Measurements from ENCODE around the gene STARD8.
"Not testable (repeated sequence)": the region's sequence is repeated elsewhere in the genome, so short reads cannot be mapped to it uniquely, and the experiment has no call there.

STARD8 gene

DNA sequence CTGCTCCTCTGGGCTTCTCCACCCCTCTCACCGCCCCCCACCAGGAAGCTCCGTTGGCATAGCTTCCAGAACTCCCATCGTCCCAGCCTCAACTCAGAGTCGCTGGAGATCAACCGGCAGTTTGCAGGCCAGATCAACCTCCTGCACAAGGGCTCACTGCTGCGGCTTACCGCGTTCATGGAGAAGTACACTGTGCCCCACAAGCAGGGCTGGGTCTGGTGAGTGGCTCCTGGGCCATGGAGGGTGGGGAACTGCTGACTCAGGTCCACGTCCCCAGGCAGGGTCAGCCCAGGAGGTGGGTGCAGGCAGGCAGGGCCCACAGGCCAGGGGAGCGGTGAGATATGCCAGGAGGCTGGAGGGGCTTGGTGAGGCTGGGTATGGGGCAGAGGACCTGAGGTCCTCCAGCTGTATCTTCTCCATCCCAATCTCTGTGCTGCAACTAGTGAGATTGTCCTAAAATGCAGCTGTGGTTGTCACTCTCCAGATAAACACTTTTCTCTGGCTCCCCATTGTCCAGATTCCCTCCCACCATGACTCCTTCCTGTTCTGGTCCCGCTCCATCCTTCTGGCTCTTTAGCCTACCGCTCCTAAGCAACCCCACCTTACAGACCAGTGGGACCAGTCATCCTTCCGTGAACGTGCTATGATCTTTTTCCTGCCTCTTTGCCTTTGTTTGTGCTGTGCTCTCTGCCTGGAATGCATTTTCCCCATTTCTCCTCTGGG, 71.9 kb downstream of the STARD8 start:
- no peak for DNase-seq

DNA sequence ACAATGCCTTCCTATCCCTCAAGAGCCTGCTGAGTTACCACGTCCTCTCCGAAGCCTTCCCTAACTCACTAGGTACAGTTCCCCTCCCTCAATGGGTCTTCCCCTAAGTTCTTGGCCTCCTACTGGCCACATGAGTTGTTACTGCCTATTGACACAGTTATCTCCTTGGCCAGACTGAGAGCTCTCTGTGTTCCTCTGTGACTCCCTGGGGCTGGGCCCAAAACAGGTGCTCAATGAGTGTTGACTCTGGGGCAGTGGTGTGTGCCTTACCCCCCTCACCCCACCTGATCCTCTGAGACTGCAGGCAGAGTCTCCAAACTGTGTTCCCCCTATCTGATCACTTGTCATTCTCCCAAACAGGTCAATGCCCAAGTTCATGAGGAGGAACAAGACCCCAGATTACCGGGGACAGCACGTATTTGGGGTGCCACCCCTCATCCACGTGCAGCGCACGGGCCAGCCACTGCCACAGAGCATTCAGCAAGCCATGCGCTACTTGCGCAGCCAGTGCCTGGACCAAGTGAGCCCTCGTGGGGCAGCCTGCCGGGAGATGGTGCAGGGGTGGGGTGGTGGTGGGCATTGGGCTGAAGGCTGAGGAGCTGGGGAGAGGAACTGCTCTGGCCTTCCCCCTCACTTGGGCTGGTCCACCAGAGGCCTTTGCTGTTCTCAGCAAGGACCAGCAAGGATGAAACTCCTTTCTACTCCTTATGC, 72.6 kb downstream of the STARD8 start:
- no peak for DNase-seq

DNA sequence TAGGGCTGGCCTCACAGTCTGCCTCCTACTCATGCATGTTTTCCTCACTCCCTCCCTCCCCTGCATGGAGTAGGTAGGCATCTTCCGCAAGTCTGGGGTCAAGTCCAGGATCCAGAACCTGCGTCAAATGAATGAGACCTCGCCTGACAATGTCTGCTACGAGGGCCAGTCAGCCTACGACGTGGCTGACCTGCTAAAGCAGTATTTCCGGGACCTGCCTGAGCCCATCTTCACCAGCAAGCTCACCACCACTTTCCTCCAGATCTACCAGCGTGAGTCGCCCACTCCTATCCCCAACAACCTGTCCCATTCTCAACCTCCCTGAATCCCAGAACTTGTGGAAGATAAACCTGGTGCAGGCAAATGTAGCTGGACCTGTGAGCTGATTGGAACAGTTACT, 73.4 kb downstream of the STARD8 start:
- no peak for DNase-seq

DNA sequence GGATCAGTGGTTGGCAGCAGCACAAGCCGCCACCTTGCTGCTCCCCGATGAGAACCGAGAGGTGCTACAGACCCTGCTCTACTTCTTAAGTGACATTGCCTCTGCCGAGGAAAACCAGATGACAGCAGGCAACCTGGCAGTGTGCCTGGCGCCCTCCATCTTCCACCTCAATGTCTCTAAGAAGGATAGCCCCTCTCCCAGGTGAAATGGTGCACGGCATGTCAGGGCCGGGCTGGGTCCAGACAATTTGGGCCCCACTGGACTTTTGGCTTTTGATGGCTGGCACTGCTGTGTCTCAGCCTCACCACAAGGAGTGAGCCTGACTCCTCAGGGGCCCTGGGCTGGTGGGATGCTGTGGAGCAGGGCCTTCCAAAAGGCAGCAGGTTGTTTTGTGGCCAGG, 74.1 kb downstream of the STARD8 start:
- DNase-seq: no peak

DNA sequence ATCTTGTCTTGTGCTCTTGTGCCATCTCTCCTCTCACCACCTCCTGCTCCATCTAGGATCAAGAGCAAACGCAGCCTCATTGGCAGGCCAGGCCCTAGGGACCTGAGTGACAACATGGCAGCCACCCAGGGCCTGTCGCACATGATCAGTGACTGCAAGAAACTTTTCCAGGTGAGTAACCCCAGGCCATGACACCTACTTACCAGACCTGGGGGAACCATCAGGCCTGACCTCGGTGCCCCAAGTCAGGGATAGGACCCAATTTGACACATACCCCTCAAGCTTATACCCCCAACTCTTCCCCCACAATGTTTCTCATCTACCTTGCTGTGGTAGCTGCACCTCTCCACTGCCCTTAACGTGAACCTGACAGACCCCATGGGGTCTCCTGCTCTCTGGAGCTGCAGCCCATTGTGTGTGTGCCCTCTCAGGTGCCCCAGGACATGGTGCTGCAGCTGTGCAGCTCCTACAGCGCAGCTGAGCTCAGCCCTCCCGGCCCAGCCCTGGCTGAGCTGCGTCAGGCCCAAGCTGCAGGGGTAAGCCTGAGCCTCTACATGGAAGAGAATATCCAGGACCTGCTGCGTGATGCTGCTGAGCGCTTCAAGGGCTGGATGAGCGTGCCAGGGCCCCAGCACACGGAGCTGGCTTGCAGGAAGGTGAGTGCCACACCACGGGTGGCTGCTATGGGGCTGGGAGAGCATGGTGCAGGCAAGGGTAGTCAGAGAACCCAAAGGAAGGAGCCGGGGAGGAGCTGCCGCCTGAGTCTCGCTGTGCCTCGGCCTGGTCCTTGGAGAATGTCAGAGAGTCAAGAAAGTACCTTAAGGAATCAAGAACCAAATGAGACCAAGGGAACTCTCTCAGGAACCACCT, 74.8 kb downstream of the STARD8 start:
- DNase-seq: no peak

DNA sequence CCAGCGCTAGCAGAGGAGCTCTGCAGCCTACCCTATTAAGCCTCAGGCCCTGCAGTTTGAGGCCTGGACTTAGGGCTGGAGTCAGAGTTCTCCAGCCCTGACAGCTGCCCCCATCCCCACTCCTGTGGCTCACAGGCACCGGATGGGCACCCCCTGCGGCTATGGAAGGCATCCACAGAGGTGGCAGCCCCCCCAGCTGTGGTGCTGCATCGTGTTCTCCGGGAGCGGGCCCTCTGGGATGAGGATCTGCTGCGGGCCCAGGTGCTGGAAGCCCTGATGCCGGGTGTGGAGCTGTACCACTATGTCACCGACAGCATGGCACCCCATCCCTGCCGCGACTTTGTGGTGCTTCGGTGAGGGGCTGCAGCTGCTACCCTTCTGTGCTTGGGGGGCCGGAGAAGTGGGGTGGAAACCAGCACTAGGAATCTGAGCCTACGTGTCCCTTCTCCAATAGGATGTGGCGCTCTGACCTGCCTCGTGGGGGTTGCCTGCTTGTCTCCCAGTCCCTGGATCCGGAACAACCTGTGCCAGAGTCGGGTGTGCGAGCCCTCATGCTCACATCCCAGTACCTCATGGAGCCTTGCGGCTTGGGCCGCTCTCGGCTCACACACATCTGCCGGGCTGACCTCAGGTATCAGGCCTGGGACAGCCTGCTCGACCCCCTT, 76.2 kb downstream of the STARD8 start:
- no peak for DNase-seq

DNA sequence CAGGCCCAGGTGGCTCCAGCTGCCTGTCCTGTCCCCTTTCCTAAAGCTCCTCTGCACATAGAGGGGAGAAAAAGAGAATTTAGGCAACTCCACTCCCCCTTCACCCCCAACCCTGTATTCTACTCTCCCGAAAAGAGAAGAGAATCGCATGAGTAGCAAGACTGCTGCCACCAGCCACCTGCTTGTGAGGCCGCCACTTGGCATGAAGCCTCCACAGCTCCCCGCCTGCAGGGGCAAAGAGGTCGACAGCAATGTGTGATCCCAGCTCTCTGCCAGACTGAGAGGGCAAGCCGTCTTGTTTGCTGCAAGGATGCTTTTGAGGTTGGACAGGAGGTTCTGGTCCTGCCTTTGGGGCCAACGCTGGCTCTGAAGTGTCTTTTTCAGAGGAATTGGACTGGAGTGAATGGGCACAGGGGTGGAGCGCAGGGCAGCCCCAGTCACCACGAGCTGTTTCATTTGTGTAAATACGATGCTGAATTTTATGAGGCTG, 77.1 kb downstream of the STARD8 start:
- DNase-seq: no peak

DNA sequence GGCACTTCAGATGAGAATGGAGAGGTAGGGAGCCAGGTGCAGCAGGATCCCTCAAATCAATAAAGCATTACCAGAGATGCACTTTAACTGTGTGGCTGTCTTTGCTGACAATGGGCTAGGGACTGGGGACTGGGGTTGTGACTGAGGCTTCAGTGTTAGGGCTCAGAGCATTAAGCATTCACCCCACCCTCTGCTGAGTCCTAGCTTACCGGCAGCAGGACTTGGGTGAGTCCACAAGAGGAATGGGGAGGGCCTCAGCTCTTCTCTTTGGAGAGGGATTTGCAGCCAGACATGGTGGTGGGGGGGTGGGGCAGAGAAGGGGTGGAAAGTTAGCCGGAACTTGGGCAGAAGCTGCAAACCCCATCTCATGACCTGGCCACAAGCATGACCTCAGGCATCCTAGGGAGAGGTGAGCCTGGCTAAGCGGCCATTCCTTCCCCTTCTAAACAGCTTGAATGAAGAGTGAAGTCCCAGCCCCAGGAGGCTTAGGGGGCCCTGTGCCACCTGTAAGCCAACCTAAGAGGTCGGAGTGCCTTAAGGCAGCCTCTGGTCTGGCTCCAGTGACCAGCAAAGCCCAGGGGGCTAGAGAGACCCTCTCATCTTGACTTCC, 78.4 kb downstream of the STARD8 start:
- no peak for DNase-seq

DNA sequence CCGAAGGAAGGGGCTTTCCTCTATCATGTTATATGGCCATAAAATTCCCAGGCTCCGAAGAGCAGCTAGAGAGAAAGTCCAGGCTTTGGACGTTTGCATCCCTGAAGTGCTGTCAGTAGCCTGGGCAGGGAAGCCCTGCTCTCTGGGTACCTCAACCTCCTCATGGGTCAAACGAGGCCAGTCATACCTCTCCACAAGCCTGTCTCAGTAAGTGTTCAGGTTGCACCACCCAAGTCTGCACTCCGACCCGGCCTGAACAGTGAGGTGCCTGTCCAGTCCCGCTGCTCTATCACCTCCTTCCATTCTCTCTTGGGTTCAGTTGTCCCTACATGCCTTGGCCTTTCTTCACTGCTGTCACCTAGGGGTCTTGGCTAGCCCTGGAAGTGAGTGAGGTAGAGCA, 78.9 kb downstream of the STARD8 start:
- DNase-seq: no peak

DNA sequence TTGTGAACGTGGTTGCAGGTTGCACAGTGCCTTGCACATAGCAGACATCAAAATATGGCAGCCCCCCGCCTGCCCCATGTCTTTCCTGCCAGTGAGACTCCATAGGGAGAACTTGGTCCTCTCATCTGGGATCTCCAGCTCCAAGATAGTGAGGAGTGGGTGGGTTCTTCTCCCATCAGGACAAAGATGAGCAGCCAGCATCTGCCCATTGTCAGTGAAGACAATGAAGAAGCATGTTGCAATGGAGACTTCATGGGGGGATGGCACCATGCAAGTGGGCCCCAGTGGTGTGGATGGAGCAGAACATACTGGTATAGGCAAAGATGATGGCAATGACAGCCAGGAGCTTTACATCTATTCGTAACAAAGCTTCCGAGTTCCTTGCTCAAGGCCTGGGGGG, 80.2 kb downstream of the STARD8 start:
- DNase-seq: no peak

DNA sequence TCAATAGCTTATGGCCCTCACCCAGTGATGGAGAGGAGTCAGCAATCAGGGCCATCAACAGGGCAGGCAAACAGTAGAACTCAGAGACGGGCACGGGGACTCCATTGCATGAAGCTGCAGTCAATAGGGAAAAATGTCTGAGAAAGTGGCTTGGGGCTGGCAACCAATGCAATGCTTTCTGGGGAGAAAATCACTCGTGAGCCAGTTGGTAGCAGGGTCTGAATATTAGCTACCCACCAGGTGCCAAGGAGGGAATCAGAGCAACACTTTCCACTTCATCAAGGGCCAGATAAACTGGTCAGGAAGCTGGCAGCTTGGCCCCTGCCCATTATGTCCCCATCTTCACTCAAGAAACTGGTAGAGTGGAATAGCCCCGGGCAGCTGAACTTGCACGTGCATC, 80.7 kb downstream of the STARD8 start:
- no peak for DNase-seq

DNA sequence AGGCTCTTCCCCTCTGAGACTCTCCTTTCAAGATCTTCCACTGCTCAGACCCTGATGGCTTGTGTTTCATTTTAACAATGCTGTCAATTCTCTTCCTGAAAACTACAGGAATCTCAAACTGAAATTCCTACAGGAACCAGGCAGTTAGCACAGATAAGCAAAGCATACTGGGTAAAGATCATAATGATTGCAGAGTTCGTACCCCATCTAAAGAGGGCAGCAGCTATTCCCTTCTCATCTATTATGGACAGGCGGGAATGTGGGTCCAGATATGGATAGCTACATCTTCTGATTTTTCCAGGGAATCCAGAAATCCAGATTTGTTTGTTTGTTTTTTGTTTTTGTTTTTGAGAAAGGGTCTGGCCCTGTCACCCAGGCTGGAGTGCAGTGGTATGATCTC, 83.8 kb downstream of the STARD8 start:
- no peak for DNase-seq

DNA sequence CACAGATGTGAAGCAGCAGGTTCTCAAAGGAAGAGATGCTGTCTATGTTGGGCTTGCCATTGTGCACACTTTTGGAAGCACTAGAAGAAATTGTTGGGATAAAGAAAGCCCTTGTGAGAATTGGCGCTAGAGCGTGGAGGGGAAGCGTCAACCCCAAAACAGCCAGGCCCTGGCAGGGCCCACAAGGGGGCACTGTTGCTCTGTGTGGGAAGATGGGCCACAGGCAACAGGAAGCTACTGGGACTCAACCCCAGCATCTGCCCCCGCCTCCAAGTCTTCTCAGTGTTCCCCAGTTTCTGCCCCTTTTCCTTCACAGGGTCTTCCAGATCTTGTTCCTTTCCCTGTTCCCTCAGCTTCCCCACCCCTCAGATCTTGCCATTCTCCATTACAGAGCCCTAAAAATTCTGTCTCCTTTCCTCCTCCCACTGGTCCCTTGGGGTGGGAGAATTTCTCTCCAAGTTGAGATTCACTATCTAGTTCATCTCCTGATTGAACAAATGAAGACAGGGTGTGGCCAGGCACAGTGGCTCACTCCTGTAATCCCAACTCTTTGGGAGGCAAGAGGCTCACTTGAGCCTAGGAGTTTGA, 85.5 kb downstream of the STARD8 start:
- DNase-seq: no peak

DNA sequence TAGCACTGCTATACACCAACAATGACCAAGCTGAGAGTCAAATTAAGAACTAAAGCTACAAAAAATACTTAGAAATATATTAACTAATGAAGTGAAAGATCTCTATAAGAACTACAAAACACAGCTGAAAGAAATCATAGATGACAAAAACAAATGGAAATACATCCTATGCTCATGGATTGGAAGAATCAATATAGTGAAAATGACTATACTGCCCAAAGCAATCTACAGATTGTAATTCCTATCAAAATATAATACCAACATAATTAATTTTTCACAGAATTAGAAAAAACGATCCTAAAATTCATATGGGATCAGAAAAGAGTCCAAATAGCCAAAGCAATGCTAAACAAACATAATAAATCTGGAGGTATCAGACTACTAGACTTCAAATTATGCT, 87.8 kb downstream of the STARD8 start:
- DNase-seq: no peak

DNA sequence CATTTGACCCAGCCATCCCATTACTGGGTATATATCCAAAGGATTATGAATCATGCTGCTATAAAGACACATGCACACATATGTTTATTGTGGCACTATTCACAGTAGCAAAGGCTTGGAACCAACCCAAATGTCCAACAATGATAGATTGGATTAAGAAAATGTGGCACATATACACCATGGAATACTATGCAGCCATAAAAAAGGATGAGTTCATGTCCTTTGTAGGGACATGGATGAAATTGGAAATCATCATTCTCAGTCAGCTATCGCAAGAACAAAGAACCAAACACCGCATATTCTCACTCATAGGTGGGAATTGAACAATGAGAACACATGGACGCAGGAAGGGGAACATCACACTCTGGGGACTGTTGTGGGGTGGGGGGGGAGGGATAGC, 94.4 kb downstream of the STARD8 start:
- not testable (repeated sequence) for DNase-seq

DNA sequence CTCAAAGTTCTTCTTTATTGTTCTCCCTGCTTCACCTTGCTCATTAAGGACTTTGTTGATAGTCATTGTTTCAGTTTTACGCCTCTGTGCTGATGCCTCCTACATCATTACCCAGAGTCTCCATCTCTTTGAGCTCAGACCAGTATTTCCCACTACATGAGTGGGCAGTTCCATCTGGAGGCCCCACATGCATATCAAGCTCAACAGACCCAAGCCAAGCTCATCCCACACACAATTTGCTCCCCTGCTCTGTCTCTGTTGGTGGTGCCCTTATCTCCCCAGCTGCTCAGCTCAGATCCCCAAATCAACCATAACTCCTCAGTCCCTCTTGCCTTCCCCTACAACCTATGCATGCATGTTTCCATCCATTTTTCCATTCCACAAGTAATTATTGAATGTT, 96.3 kb downstream of the STARD8 start:
- DNase-seq: no peak

DNA sequence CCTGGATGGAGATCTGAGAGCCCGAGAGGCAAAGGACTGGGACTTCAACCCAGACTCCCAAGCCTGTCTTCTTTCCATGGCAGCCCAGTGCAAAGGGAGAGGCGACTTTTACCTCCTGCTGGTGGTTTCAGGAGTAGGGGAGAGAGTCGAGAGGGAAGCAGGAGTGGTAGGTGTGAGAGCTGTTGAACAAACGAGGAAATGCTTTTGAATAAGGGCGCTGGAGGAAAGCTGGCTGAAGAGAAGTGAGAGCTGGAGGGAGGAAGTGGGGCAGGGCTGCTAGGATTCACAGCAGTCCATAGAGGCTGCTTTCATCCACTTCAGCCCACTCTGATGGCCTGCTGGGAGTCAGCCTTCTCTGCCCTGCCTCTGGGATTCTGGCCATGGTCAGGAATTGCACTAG, 99.5 kb downstream of the STARD8 start:
- DNase-seq: no peak

DNA sequence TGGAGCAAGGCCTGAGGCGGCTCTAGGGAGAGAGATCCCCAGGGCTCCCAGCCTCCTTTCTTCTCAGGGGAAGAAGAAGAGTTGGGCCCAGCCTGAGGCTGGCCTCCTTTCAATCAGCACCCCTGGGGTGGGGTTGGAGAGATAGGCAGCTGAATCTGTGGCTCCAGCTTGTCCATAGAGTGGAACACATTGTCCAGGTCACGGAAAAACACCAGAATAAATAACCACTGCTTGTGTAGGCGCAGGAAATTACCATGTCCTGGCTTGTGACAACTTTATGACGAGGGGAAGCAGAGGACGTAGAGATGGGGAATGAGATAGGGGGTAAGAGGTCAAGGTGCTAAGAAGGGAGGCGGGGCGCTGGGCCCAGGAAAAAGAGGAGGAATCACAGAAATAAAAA, 100.6 kb downstream of the STARD8 start:
- DNase-seq: no peak

DNA sequence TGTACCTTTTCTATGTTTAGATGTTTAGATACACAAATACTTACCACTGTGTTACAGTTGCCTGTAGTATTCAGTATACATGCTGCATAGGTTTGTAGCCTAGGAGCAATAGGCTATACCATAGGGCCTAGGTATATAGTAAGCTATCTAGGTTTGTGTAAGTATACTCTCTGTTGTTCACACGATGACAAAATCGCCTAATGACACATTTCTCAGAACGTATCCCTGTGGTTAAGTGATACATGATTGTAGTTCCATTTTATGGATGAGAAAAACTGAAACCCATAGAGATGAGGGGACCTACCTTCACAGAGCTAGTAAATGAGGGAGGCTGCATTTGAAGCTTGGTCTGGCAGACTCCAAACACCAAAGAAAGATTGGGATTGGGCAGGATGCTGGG, 102.0 kb downstream of the STARD8 start:
- DNase-seq: no peak

DNA sequence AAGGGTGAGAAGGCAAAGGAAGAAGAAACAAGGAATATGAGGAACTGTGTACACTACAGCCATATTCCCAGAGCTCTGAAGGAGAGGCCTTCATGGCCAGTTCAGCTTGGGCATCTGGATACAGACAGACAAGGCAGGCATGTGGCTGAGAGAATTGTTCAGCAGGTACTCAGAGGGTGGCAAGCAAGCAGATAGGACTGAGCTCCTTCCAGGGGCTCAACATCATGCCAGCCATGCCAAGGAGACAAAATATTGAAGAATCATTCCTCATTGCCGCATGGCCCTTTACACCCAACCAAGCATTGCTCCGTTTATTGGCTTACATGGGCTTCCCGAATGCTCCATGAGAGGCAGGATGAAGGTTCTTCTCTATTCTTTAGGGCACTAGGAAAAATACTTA, 102.8 kb downstream of the STARD8 start:
- DNase-seq: no peak

DNA sequence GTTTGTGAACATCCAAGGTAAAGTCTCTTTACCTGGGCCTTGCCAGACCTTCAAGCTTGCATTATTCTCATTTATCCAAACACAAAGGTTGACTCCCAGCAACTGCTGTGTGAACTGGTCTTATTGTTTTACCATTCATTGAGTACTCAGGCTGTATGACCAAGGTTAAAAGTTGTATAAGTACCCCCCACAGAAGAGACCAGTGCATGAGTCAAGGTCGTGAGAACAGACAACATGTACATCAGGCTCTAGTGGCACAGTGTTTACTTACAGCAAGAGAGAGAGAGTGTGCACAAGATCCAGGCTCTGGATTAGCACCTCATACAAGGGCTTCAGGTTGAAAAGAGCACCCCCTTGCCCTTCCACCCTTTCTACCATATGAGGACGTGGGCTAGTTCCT, 103.9 kb downstream of the STARD8 start:
- no peak for DNase-seq

DNA sequence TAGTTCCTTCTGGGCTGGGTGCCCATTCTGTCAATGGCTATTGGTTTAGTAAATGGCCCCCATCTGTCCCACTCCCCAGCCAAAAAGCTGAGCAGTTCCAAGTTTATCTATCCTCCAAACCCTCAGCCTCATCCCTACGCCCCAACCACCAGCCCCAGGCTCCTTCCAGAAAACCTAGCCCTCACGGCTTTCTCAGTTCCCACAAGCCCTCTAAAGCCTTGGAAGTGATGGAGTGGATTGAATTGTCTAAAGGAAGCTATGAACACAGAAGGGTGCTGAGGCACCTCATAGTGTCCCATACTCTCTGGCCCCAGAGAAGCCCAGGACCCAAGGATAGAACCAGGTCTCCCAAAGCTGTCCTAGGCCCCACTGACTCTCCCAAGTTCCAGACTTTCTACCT, 105.8 kb downstream of the STARD8 start:
- DNase-seq: no peak
